HG03095 (cell line): ENCODE data around the gene UGT1A3.
"Not testable (repeated sequence)": the region's sequence is repeated elsewhere in the genome, so short reads cannot be mapped to it uniquely, and the experiment has no call there.

Experiments used
- ATAC-seq: cut with Tn5 transposase; IDR thresholded peaks from one replicate; pipeline ENCODE4 v1.9.1; 2021; ENCODE audit warnings: moderate library complexity; ENCODE audit not compliant: unreplicated experiment

Gene UGT1A3

DNA sequence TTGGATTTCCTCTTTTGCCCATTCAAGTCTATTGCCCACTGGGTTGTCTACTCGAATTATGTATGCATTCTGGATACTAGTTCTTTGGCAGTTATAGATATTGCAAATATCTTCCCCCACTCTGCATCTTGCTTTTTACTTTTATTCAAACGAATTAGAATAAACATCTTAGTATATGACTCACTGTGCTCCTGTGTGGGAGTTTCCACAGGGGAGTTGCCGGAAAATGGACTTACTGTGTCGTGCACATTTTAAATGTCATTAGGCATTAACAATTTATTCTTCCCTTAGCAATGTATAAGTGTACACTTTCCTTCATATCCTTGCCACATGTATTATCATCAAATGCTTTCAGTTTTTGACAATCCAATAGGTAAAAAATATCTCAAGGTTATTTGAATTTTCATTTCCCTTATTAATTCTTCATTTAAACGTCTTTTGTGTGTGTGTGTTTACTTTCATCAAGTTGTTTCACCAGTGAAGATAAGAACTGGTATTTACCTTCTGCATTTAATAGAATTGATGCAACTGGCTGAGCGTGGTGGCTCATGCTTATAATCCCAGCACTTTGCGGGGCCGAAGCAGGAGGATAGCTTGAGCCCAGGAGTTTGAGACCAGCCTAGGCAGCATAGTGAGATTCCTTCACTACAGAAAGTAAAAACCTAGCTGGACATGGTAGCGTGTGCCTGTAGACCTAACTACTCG lies 20.8 kb upstream of the UGT1A3 start:
- ATAC-seq, result no peak

DNA sequence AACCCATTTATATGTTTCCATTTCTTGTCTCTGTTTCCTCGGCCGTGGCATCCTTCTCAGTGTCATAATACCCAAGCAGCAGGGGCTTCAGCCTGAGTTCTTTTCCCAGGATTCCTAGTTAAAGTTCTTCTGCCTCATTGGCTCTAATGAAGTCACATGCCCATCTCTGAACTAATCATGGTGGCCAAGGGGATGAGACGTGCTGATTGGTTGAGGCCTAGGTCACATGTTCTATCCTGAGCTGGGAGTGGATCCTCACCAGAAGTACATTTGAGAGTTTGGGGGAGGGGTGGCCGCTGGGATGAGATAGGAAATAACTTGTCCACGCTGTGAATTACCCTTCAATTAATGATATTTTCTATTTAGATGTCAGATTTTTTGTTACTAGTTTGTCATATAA lies 19.9 kb upstream of the UGT1A3 start:
- ATAC-seq, result no peak

DNA sequence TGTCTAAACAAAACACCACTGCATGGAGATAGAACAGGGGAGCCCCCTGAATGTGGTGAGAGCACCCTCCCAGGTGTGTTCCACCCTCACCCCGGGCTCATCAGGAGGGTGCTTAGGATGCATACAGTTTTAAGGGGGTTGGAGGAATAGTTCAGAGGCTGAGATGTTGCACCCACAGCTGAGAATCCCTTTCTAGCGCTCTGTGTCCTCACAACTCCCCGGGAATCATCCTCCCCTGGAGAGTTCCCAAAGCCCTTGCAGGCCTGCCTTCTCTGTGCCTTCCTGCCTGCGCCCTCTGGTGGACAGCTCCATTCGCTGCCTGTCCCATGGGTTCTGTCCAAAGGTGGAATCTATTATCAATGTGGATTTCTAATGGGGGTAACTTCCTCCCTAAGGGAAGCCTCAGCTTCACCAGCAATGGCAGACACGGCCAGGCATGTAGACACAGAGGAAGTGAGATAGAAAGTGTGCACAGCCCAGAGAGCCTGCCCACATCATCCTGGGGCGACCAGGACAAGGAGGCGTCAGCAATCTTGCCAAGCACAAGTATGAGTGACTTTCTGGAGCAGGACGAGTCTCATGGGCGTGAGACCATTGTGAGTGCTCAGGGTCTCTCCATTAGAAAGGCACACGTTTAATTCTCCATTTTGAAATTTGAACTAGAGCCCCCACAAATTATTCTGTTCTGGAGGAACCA lies 17.4 kb upstream of the UGT1A3 start:
- no peak for ATAC-seq

DNA sequence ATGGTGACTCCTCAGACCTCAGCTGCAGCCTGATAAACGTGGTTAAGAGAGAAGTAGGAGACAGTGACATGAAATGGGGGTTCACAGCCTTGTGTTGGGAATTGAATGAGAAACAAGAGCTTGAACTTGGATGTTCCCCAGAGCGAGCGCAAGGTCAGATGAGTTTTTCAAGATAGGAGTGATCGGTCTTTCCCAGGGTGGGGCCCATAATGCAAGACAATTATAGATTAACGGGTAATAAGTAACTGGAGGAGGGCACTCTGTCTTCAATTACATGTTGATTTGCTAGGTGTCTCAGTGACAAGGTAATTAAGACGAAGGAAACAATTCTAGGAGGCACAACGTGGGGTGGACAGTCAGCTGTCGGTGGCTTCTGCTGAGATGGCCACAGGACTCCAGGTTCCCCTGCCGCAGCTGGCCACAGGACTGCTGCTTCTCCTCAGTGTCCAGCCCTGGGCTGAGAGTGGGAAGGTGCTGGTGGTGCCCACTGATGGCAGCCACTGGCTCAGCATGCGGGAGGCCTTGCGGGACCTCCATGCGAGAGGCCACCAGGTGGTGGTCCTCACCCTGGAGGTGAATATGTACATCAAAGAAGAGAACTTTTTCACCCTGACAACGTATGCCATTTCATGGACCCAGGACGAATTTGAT lies 16.1 kb upstream of the UGT1A3 start, which contains the start of gene UGT1A5:
UGT1A5 (plus strand) TSS at position 297 of the 651 bp plus-strand sequence; CDS start at position 382, 85 bp downstream.
- no peak for ATAC-seq

DNA sequence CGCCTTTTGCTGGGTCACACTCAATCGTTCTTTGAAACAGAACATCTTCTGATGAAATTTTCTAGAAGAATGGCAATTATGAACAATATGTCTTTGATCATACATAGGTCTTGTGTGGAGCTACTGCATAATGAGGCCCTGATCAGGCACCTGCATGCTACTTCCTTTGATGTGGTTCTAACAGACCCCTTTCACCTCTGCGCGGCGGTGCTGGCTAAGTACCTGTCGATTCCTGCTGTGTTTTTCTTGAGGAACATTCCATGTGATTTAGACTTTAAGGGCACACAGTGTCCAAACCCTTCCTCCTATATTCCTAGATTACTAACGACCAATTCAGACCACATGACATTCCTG lies 15.6 kb upstream of the UGT1A3 start:
- ATAC-seq, result no peak

DNA sequence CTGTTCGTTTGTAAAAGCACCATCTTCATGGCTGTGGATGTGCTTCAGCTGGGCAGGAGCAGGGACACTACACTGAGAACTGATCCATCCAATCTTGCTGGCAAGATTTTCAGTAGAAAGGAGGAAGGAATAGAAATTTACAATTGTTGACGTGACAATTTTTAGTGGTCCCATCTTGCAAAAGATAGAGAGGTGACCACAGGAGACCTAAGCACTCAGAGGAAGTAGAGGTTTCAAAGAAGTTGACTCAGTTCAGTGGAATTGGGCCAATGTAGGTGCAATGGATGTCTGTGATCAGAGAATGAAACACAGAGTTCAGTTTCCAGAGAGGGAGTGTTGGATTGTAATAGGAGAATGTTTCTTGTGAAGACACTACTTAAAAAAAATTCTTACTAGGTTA lies 14.7 kb upstream of the UGT1A3 start:
- no peak for ATAC-seq

DNA sequence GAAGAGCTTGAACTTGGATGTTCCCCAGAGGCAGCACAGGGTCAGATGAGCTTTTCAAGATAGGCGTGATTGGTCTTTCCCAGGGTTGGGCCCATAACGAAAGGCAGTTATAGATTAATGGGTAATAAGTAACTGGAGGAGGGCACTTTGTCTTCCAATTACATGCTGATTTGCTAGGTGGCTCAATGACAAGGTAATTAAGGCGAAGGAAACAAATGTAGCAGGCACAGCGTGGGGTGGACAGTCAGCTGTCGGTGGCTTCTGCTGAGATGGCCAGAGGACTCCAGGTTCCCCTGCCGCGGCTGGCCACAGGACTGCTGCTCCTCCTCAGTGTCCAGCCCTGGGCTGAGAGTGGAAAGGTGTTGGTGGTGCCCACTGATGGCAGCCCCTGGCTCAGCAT lies 10.3 kb upstream of the UGT1A3 start, which contains the start of gene UGT1A4:
UGT1A4 (plus strand) TSS at position 185 of the 400 bp plus-strand sequence; CDS start at position 270, 85 bp downstream.
- ATAC-seq, result no peak

DNA sequence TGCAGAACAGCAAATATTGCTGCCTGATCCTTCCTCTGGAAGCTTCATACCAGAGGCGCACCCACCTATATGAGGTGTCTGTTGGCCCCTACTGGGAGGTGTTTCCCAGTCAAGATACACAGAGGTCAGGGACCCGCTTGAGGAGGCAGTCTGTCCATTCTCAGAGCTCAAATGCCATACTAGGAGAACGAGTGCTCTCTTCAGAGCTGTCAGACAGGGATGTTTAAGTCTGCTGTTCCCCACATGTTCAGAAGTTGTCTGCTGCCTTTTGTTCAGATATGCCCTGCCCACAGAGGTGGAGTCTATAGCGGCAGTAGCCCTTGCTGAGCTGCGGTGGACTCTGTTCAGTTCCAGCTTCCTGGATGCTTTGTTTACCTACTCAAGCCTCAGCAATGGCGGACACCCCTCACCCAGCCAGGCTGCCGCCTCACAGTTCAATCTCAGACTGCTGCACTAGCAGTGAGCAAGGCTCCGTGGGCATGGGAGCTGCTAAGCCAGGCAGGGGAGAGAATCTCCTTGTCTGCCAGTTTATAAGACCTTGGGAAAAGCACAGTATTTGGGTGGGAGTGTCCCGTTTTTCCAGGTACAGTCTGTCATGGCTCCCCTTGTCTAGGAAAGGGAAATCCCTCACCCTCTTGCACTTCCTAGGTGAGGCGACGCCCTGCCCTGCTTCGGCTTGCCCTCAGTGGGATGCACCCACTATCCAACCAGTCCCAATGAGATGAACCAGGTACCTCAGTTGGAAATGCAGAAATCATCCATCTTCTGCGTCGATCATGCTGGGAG lies 8.2 kb downstream of the UGT1A3 start:
- ATAC-seq, result not testable (repeated sequence)

DNA sequence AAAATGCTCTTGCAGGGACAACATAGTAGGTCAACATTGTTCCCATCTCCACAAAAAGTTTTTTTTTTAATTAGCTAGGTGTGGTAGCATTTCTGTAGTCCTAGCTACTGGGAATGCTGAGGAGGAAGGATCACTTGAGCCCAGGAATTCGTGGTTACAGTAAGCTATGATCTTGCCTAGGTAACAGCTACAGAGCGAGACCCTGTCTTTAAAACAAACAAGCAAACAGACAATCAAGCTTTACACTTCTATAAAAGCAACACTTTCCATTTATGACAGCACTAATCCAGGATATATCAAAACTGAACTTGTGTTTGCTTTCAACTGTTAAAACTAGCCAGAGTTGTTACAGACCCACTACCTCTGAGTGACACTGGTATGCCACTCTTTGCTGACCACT lies 12.0 kb downstream of the UGT1A3 start:
- no peak for ATAC-seq

DNA sequence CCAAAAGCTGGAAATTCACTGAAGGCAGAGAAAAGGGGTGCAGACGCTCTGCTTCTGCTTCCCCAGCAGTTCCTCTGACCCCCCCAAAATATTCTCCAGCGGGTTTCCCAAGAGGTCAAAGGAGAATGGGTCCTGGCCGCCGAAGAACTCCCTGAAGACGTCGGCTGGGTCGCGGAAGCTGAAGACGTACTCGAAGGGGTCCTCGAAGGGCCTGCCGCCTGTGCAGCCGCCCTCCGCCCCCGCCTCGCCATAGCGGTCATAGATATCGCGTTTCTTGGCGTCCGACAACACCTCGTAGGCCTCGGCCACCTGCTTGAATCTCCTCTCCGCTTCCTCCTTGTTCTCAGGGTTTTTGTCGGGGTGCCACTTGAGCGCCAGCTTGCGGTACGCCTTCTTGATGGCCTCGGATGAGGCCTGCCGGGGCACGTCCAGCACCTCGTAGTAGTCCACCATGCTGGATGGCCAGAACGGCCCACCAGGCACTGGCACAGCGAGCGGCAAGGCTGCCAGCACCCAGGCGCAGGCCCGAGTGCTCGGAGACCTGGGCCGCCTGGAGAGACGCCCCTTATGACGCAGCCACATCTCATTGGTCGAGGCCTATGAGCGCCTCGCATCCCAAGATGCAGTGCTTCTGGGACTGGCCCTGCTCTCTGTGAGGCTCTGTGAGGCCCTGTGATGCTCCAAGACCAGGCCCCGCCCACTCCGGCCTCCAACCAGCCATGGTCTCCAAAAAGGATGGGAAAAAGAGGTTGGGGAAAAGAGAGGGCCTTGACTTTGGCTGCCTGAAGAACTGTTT lies 14.8 kb downstream of the UGT1A3 start:
- ATAC-seq, result no peak

DNA sequence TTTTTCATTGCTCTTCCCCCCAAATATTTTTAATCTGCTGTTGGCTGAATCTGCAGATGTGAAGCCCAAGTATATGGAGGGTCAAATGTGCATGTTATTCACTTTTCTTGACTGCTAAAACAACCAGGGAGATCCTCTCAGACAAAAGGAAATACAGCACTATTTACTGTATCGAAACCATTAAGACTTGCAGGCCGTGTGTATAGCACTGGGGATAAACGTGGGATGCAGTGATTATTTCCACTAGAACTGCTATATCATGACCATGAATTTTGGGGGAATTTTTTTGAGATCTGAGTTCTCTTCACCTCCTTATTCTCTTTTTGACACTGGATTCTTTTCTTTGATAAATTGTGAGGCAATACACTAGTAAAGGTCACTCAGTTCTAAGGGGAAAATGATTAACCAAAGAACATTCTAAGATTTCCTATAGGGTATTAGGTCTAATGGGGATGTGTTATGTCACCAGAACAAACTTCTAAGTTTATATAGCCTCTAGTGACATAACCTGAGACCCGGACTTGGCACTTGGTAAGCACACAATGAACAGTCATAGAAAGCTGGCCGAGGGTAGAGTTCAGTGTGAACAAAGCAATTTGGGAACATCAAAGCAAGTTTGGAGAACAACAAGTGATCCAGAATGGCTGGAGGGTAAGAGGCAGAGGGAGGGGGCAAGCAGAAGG lies 16.4 kb downstream of the UGT1A3 start:
- ATAC-seq, result no peak

DNA sequence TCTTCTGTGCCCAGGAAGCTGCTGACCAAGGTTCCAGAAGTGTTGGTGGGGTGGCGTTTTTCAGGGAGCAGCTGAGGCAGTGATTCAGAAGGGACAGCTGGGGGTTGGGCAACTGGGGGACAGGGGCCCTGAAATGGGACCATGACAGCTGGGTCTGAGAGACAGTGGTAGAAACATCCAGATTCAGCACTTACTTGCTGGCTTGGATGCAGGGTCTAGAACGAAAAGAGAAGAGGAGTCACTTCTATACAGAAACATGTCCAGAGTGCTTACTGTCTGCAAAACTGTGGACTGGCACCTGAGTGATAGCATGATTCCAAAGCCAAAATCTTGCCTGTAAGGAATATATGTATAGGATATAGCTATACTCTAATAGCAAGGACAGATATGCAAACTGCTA lies 17.0 kb downstream of the UGT1A3 start:
- ATAC-seq, result not testable (repeated sequence)

DNA sequence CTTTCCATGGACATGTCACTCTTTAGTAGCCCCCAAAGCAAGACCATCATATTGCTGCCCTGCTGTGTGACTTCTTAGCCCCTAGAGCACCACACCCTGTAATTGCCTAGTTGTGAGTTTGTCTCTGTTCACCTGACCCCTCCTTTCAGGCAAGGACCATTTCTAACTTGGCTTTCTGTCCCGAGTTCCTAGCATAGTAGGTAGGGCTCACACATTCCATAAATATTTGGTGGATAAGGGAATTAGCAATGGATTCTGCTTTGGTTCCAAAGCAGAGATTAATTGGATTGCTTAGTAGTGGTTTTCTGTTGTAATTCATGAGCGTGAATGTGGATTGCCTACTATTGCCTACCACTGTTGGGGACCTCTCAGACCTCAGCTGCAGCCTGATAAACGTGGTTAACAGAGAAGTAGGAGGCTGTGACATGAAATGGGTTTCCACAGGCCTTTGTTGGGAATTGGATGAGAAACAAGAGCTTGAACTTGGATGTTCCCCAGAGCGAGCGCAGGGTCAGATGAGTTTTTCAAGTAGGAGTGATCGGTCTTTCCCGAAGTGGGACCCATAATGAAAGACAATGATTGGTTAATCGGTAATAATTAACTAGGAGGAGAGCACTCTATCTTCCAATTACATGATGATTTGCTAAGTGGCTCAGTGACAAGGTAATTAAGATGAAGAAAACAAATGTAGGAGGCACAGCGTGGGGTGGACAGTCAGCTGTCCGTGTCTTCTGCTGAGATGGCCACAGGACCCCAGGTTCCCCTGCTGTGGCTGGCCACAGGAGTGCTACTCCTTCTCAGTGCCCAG lies 17.8 kb downstream of the UGT1A3 start:
- ATAC-seq, result no peak

DNA sequence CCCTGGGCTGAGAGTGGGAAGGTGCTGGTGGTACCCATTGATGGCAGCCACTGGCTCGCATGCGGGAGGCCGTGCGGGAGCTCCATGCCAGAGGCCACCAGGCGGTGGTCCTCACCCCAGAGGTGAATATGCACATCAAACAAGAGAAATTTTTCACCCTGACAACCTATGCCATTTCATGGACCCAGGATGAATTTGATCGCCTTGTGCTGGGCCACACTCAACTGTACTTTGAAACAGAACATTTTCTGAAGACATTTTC lies 18.4 kb downstream of the UGT1A3 start:
- no peak for ATAC-seq

DNA sequence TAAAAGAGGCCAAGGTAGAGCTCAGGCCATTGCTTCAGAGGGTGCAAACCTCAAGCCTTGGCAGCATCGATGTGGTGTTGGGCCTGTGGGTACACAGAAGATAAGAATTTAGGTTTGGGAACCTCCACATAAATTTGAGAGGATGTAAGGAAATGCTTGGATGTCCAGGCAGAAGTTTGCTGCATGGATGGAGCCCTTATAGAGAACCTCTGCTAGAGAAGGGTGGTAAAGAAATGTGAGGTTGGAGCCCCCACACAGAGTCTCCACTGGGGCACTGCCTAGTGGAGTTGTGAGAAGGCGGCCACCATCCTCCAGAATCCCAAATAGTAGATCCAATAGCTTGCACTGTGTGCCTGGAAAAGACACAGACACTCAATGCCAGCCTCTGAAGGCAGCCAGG lies 21.8 kb downstream of the UGT1A3 start:
- ATAC-seq, result not testable (repeated sequence)

DNA sequence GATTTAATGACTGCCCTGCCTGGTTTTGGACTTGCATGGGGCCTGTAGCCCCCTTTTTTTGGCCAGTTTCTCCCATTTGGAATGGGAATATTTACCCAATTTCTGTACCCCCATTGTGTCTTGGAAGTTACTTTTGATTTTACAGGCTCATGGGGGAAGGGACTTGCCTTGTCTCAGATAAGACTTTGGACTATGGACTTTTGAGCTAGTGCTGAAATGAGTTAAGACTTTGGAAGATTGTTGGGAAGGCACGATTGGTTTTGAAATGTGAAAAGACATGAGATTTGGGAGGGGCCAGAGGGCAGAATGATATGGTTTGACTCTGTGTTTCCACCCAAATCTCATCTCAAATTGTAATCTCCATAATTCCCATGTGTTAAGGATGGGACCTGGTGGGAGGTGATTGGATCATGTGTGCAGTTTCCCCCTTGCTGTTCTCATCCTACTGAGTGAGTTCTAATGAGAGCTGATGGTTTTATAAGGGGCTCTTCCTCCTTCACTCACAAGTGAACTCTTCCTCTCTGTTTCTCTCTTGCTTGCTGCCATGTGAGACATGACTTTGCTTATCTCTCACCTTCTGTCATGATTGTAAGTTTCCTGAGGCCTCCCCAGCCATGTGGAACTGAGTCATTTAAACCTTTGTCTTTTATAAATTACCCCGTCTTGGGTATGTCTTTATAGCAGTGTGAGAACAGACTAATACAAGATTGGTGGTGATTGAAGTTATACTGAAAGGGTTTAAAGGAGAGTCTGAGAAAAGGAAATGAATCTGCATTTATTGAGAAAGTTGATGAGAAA lies 22.6 kb downstream of the UGT1A3 start:
- ATAC-seq, result not testable (repeated sequence)

DNA sequence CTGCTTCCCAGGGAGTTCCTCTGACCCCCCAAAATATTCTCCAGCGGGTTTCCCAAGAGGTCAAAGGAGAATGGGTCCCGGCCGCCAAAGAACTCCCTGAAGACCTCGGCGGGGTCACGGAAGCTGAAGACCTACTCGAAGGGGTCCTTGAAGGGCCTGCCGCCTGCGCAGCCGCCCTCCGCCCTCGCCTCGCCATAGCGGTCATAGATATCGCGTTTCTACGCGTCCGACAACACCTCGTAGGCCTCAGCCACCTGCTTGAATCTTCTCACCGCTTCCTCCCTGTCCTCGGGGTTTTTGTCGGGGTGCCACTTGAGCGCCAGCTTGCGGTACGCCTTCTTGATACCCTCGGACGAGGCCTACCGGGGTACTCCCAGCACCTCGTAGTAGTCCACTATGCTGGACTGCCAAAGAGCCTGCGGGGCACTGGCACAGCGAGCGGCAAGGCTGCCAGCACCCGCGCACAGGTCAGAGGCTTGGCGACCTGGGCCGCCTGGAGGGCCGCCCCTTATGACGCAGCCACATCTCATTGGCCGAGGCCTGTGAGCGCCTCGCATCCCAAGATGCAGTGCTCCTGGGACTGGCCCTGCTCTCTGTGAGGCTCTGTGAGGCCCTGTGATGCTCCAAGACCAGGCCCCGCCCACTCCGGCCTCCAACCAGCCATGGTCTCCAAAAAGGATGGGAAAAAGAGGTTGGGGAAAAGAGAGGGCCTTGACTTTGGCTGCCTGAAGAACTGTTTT lies 26.2 kb downstream of the UGT1A3 start:
- no peak for ATAC-seq
